Measurements from ENCODE around the gene CABCOCO1.

DNA sequence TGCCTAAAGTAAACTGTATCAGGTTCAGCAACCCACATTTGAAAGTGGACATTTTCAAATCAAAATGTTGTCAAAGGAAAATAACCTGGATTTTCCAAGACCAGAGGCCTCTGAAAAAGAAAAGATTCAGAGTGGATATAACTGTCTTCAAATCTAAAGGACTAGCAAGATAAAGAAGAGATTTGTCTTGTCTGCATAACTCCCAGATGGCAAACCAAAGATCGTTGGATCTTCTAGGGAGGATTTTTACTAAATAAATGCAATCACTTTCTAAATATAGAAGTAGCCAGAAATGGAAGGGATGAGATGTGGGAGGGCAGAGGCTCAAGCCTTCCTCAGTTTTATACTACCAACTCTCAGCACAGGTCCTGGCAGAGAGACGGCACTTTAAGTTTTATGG, 39.0 kb downstream of the CABCOCO1 start:
- TF ChIP-seq TAF1 (IDR thresholded peaks at IDR 0.05; ENCODE audit: borderline replicate concordance, insufficient read depth, low read length) (no peak), POLR2AphosphoS5 (IDR thresholded peaks at IDR 0.05; ENCODE audit: low read depth, low read length) (no peak), SIN3A (IDR thresholded peaks at IDR 0.05; ENCODE audit: borderline replicate concordance, insufficient read depth, low read length) (no peak)
- TF ChIP-seq, protein P1, sequence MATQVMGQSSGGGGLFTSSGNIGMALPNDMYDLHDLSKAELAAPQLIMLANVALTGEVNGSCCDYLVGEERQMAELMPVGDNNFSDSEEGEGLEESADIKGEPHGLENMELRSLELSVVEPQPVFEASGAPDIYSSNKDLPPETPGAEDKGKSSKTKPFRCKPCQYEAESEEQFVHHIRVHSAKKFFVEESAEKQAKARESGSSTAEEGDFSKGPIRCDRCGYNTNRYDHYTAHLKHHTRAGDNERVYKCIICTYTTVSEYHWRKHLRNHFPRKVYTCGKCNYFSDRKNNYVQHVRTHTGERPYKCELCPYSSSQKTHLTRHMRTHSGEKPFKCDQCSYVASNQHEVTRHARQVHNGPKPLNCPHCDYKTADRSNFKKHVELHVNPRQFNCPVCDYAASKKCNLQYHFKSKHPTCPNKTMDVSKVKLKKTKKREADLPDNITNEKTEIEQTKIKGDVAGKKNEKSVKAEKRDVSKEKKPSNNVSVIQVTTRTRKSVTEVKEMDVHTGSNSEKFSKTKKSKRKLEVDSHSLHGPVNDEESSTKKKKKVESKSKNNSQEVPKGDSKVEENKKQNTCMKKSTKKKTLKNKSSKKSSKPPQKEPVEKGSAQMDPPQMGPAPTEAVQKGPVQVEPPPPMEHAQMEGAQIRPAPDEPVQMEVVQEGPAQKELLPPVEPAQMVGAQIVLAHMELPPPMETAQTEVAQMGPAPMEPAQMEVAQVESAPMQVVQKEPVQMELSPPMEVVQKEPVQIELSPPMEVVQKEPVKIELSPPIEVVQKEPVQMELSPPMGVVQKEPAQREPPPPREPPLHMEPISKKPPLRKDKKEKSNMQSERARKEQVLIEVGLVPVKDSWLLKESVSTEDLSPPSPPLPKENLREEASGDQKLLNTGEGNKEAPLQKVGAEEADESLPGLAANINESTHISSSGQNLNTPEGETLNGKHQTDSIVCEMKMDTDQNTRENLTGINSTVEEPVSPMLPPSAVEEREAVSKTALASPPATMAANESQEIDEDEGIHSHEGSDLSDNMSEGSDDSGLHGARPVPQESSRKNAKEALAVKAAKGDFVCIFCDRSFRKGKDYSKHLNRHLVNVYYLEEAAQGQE (IDR thresholded peaks at IDR 0.05; ENCODE audit: insufficient read depth in 1 of 2, low read depth in 2 of 2, low read length in 2 of 2), result no peak

Measured in PFSK-1 (cell line).